HFF-Myc (cell line): Measurements from ENCODE around the gene ZNF813.
"Not testable (repeated sequence)": the region's sequence is repeated elsewhere in the genome, so short reads cannot be mapped to it uniquely, and the experiment has no call there.

Source experiments
- DNase-seq: peaks from one replicate; pipeline ENCODE4 v3.0.0-alpha.2; 2011; ENCODE audit warnings: low read depth; ENCODE audit errors: extremely low read depth
- H3K4me3 ChIP-seq: replicated peaks from 2 replicates; pipeline ENCODE4 v1.5.1; 2011; ENCODE audit warnings: low read depth, mild to moderate bottlenecking, control low read depth, low read length
- TF ChIP-seq, protein P1 (sequence below): IDR thresholded peaks from 2 replicates; pipeline ENCODE4 v1.5.1; 2012; ENCODE audit warnings: mild to moderate bottlenecking, low read depth, low read length, control low read depth; ENCODE audit errors: missing control alignments

Gene ZNF813

DNA sequence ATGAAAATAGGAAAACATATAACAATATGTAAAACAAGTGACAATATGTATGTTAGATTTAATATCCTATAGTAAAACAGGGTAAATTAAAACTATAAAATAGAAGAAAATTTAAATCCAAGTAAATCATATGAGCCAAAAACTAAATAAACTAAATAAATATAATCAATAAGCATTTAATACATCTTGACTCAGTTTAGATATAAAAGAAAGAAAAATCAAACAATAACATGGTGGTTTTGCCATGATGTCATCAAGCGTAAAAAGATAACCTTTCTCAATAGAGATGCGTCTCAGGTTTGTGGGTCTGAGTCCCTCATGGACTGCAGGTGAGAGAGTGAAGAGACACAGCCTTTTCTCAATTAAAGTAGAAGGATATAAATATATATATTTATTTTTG lies 43.8 kb downstream of the ZNF813 start:
- DNase-seq = no peak
- TF ChIP-seq, protein P1, sequence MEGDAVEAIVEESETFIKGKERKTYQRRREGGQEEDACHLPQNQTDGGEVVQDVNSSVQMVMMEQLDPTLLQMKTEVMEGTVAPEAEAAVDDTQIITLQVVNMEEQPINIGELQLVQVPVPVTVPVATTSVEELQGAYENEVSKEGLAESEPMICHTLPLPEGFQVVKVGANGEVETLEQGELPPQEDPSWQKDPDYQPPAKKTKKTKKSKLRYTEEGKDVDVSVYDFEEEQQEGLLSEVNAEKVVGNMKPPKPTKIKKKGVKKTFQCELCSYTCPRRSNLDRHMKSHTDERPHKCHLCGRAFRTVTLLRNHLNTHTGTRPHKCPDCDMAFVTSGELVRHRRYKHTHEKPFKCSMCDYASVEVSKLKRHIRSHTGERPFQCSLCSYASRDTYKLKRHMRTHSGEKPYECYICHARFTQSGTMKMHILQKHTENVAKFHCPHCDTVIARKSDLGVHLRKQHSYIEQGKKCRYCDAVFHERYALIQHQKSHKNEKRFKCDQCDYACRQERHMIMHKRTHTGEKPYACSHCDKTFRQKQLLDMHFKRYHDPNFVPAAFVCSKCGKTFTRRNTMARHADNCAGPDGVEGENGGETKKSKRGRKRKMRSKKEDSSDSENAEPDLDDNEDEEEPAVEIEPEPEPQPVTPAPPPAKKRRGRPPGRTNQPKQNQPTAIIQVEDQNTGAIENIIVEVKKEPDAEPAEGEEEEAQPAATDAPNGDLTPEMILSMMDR = no peak

DNA sequence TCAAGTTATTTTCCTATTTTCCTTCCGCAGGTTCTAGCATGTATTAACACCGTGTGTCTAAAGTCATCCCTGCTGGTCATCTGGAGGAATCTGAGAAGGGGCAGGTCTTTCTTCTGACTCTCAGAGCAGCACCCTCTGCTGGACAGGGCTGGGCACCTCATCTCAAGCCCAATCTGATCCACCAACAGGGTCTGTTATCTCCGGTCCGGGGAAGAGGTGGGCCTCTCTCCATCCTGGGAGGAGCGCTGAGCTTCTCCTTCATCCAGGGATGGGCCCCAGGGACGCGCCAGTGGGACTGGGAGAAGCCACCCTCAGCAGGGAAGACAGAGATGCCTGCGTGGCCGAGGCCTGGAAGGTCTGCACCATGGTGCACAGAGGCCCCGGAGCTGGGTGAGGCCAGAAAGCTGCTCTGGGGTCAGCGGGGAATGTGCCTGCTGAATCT lies 44.4 kb downstream of the ZNF813 start:
- no peak for DNase-seq
- H3K4me3 ChIP-seq = no peak overlapping the region
- TF ChIP-seq, protein P1 = peak; percentile 42

More for the DNA sequence above, 43.8 kb downstream of the ZNF813 start:
- no peak overlapping the region for H3K4me3 ChIP-seq

DNA sequence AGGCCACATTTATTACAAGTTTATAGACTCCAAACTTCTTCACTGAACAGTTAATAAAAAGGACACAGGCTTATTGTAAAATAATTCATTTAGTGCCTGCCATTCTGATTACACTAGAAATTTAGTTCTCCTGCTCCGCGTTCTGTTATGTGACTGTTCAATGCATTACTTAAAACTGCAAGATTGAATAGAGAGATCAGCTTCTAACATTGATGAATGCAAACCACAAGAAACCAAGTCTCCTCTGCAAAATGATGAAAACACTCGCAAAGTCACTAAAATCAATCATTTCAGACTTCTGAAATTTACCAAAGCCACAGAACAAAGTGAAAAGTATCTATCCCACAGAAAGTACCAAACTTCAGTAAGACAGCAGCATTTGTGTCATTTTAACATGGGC lies 47.5 kb downstream of the ZNF813 start:
- not testable (repeated sequence) for DNase-seq, H3K4me3 ChIP-seq

GRCh38 chr19:53517114-53517741 lies 49.7 kb downstream of the ZNF813 start:
- DNase-seq = no peak
- TF ChIP-seq, protein P1 = no peak
- no peak overlapping the region for H3K4me3 ChIP-seq

- TF ChIP-seq, protein P1 = no peak
- DNase-seq = no peak
- no peak overlapping the region for H3K4me3 ChIP-seq
Observed at GRCh38 chr19:53518121-53518520, 50.6 kb downstream of the ZNF813 start.

- no peak for DNase-seq
- no peak overlapping the region for H3K4me3 ChIP-seq
- TF ChIP-seq, protein P1 = no peak
Observed at GRCh38 chr19:53518716-53519115, 51.2 kb downstream of the ZNF813 start.

- H3K4me3 ChIP-seq = no peak overlapping the region
- TF ChIP-seq, protein P1 = no peak
- DNase-seq = no peak
Observed at GRCh38 chr19:53519446-53519845, 51.9 kb downstream of the ZNF813 start.
